ENCODE results near the gene MISP.

The MISP gene

DNA sequence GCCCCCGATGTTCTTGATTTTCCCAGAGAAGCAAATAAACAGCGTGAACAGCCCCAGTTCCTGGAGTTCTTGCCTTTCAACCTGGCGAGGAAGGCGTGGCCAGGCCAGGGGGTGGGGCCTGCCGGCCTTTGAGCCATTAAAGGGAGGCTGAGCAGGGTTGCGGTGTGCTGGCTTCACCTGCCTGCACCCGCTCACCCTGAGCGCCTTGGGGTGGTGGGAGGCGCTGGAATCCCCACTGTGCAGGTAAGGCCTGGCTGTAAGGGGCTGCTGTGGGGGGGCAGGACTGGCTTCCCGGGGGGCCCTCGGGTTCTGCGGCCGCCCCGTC, 2.7 kb upstream of the MISP start:
- no peak for DNase-seq

DNA sequence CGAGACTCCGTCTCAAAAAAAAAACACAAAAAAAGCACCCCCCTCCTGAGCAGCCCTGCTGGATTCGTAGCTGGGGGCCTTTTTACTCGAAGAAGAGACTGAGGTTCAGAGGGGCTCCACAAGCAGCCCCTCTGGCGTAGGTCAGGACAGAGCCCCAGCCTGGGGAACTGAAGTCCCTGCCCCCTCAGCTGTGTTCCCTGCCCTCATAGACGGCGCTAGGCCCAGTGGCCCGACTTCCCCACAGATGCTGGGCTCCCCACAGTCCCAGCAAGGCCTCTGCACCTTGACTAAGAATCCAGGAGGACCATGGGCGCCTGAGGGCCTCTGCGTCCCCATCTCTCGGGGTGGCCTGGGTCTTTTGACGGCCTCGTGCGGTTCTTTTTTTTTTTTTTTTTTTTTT, 1.1 kb upstream of the MISP start:
- no peak for DNase-seq

DNA sequence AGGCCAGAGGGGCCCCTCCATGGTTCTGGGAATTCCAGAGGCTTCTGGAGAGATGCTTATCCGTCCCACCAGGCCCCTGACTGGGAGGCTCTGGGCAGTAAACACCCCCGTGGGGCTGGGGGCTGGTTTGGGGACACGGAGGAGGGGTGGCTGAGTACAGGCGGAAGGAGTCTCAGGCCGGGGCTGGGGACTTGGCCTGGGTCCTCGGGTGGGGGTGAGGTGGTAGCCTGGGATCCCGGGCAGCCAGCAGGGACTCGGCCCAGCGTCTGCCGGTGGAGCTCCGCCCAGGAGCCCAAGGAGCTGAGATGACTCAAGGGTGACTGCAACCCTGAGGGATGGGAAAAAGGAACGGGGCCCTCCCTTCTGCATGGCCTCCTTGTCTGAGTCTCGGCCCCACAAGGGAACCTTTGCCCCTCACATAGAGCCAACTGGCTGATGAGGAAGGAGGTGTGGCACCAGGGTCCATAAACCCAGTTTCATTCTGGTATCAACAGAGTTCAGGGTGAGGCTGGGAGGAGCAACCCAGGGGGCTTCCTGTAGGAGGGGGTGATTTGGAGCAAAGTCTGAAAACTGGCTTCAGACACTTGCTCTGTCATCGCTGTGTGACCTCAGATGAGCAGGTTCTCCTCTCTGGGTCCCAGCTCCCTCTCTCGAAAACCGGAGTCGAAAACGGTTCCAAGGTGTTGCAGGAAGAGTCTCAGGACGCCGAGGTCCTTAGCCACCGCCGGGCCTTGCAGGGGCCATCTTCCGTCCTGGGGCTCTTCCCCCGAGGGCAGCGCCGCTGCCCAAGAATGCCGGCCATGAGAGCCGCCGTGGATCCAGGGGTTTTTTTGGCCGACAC, 809 bp downstream of the MISP start:
- DNase-seq = no peak

DNA sequence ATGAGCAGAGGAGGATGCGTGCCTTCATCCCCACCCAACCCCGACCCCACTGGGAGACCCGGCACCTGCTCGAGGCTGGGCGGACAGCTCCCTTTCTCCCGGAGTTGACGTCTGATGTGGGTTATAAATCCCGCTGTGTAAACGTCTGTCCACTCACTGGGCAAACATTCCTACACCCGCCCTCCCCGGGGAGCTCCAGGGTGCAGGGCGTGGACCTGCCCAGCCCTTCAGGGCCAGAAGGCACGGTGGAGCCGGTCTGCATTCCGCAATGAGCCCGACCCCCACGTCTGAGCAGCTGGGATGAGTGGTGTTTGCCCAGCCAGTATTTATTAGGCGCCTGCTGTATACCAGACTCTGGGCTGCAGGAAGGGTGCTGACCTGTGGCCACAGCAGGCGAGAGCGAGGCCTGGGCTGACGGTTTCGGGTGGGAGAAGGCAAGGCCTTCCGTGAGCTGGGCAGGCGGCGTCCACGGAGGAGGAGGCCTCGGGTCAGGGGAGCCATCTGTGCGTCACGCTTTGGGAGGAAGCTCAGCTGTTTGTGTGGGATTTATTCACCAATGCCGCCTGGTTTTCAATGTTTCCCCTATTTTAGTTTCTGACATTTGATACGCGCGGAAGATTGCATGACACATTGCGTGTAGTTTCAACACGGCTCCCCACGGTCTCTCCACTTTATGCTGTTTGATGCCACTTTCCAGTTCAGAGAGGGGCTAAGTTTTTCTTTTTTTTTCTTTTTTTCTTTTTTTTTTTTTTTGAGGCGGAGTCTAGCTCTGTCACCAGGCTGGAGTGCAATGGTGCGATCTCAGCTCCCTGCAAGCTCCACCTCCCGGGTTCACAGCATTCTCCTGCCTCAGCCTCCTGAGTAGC, 2.0 kb downstream of the MISP start:
- DNase-seq = peak; percentile 67

DNA sequence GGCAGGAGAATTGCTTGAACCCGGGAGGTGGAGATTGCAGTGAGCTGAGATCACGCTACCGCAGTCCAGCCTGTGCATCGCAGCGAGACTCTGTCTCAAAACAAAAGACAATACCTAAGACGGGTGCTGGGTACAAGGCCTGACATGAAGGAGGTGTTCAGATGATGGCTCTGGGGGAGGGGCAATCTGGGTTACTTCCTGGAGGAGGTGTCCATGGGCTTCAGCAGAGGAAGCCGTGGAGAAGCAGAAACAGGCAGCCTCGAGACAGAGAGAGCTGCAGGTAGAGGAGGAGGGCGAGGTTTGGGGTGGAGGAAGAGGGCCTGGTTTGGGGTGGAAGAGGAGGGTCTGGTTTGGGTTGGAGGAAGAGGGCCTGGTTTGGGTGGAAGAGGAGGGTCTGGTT, 3.6 kb downstream of the MISP start:
- no peak for DNase-seq

DNA sequence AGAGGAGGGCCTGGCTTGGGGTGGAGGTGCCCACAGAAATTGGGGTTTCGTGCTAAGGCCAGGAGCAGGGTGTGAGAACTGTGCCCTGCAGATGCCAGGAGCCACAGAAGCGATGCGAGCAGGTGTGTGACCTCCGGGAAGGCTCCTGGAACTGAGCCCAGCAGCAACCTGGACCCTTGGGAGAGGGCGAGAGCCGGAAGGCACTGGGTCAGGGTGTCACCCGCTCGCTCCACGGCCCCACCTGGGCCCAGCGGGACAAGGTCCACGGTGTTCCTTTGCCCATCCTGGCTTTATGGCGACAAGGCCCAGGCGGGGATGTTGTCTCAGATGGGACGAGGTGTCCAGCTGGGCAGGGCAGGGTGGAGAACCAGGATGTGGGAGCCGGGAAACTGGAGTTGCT, 4.2 kb downstream of the MISP start:
- no peak for DNase-seq

DNA sequence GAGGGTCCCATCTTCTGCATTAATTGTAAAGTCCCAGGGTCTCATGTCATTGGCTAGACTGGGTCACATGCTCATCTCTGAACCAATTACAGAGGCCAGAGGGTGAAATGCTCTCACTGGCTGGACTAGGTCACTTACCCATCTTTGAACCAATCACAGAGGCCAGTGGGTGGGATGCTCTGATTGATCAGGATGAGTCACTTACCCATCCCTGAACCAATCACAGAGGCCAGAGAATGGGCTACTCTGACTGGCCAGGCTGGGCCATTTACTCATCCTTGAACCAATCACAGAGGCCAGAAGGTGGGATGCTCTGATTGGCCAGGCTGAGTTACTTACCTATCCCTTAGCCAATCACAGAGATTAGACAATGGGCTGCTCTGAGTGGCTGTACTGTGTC, 5.3 kb downstream of the MISP start:
- DNase-seq = no peak

- DNase-seq = no peak
These were observed 6.1 kb downstream of the MISP start for GRCh38 chr19:756821-757688.

GRCh38 chr19:757811-758668, 7.1 kb downstream of the MISP start:
- no peak for DNase-seq

DNA sequence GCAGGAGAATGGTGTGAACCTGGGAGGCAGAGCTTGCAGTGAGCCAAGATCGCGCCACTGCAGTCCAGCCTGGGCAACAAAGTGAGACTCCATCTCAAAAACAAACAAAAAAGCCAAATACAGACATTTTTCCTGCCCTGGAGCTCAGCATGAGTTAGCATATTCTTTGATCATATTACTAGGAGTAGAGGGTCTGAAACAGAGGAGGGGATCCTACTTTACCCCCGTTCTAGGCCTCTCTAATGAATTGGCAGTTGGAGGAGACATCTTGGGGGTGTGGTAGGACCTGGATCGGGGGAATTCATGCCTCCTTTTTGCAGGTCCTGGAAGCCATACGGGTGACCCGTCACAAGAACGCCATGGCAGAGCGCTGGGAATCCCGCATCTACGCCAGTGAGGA, 12.3 kb downstream of the MISP start:
- DNase-seq = no peak

DNA sequence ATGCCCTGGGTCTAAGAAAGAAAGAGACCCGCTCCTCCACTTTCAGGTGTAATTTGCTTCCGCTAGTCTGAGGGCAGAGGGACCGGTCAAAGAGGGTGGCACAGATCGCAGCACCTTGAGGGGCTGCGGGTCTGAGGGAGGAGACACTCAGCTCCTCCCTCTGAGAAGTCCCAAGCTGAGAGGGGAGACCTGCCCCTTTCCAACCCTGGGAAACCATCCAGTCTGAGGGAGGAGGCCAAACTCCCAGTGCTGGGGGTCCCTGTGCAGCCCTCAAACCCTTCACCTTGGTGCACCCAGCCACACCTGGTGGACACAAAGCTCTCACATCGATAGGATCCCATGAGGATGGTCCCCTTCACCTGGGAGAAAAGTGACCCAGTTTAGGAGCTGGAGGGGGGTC, 13.0 kb downstream of the MISP start:
- DNase-seq = no peak

GRCh38 chr19:764301-764700, 13.4 kb downstream of the MISP start:
- DNase-seq = no peak

- DNase-seq = no peak
These were observed 14.3 kb downstream of the MISP start for GRCh38 chr19:765179-765738.

- DNase-seq = no peak
These were observed 17.5 kb downstream of the MISP start for GRCh38 chr19:768424-768823.

DNA sequence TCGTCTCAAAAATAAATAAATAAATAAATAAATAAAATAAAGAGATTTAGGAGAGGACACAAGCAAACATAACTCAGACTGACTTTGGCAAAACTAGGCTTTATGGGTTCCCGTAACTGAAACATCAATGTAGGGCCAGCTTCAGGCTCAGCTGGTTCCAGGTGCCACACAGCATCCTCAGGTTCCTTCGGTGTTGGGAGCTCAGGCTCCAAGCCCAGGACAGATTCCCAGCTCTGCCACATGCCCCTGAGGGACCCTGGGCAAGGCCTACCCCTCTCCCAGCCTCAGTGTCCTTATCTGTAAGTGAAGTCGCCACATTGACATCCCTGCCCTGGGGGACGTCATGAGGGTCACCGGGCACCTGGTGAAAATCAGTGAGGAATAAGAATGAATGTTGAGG, 18.7 kb downstream of the MISP start:
- DNase-seq = no peak

DNA sequence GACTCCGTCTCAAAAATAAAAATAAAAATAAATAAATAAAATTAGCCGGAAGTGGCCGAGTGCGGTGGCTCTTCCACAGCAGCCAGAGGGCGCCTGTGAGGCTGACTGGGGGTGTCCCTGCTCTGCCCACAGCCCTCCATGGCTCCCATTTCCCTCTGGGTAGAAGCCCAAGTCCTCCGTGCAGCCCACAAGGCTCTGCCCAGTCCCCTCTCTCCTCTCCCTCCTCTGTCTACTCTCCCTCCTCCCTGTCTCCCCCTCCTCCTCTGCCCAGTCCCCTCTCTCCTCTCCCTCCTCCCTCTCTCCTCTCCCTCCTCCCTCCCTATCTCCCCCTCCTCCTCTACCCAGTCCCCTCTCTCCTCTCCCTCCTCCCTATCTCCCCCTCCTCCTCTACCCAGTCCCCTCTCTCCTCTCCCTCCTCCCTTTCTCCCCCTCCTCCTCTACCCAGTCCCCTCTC, 20.4 kb downstream of the MISP start:
- no peak for DNase-seq

GRCh38 chr19:772063-772462, 21.2 kb downstream of the MISP start:
- no peak for DNase-seq

DNA sequence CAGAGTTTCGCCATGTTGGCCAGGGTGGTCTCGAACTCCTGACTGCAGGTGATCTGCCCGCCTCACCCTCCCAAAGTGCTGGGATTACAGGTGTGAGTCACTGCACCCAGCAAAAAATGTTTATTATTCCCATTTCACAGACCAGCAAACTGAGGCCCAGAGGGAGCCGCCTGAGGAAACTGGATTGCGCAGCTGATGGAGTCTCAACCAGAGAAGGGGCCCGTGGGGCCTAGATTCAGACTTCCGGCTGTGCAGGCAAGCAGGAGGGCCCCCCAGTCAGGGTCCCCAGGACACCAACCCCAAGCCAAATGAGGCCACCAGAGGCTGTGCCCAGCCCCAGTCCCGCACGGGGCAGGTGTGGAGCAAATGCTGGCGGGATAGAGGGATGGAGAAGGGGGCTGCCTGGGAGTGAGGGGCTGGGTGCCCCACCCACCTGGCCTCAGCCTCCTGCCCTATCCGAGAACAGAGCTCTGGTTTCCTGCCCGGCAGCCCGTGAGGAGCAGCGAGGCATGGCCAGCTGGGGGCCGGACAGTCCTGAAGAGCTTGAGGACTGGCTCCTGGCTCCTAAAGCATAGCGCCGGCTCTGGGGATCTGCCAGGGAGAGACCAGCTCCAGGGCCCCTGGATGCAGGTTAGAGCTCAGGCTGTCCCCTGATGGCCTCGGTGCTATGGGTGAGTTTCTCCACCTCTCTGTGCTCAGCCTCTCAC, 22.0 kb downstream of the MISP start:
- DNase-seq = no peak

- peak; percentile 15 for DNase-seq
These were observed 25.6 kb downstream of the MISP start for GRCh38 chr19:776549-776948.

GRCh38 chr19:778910-779653, 28.2 kb downstream of the MISP start:
- DNase-seq = peak; percentile 37

GRCh38 chr19:780935-781334, 30.0 kb downstream of the MISP start:
- no peak for DNase-seq
